ENCODE measurements around the gene DUS1L.

Gene DUS1L

DNA sequence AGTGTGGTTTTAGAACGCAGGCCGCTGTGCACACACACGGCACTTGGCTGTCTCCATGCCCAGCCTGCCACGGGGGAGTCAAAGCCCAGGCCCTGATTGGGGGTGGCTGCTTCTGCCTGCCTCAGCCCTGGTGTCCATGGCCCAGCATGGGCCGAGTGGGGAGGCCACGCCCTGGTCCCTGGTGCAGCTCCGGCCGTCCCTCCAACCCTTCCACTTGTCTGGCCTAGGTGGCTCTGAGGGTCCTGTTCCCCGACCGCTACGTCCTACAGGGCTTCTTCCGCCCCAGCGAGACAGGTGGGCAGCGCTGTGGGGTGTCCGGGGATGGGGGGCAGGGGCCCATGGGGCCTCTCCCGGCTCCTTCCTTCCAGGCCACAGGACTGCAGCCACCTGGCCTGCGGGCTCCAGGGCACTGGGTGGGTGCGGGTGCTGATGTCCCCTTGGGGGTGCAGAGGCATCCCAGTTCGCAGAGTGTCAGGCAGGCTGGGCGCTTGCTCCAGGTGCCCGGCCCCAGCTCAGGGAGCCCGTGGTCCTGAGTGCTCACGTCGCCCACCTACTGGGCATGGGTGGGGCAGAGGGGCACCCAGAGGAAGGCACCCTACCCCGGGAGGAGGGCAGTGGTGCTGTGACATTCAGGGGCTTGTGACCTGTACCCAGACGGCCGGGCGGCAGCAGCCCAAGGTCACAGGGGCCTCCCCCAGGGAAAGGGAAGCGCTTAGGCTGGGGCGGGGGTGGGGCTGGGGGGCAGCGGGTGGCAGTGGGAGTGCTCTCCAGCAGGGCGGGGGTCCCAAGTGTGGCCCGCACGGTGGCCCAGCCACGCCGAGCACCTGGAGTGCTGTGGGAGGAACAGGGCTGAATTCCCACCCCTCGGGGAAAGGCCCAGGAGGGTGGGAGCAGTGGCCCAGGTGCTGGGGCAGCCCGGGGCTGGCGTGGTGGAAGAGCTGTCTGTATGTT, 54.8 kb downstream of the DUS1L start:
- DNase-seq, result no peak

DNA sequence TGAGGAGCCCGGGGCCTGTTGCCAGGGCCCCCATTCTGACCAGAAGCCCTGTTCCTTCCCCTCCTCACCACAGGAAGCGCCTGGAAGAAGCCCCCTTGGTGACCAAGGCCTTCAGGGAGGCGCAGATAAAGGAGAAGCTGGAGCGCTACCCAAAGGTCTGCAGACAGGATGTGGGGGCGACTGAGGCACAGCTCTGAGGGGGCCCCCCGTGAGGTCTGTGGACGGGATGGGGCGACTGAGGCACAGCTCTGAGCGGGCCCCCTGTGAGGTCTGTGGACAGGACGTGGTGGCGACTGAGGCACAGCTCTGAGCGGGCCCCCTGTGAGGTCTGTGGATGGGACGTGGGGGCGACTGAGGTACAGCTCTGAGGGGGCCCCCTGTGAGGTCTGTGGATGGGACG, 56.2 kb downstream of the DUS1L start:
- no peak for DNase-seq

DNA sequence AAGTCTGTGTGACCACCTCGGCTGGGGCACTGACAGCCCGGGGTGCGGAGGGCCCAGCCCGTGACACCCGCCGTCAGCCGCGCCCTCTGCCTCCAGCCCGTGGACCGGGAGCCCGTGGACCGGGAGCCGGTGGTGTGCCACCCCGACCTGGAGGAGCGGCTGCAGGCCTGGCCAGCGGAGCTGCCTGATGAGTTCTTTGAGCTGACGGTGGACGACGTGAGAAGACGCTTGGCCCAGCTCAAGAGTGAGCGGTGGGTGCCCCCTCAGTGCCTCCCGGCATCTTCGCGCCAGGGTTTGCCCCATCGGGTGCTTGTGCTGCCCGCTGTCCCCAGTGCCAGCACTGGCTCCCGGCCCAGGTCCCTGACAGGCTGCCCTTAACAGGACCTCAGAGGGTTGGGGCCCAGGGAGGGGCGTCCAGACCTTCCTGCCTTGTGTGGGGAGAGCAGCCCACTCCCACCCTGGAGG, 56.6 kb downstream of the DUS1L start:
- DNase-seq, result no peak

GRCh38 chr17:82008258-82008940, 57.2 kb downstream of the DUS1L start:
- DNase-seq, result no peak
